Progenitor cell of endocrine pancreas (in vitro differentiated cells): ENCODE data around the gene PRAMEF12. TPM values are rescaled to one million over a fixed set of nuclear protein-coding genes. Genes with fewer than 3 reads are reported as not detected.

Experiments
- DNase-seq: peaks from one replicate; pipeline ENCODE4 v3.0.0; 2021; ENCODE audit warnings: low spot score; ENCODE audit not compliant: unreplicated experiment
- H3K27ac Mint-ChIP-seq: 2 replicates; pipeline ENCODE4 v1.8.0; 2021; ENCODE audit warnings: mild to moderate bottlenecking, moderate library complexity, mixed read lengths
- H3K27me3 Mint-ChIP-seq: 2 replicates; pipeline ENCODE4 v1.8.0; 2021; ENCODE audit warnings: mixed read lengths
- H3K36me3 Mint-ChIP-seq: 2 replicates; pipeline ENCODE4 v1.8.0; 2022; ENCODE audit warnings: mixed read lengths; ENCODE audit not compliant: insufficient read depth
- H3K4me1 Mint-ChIP-seq: 2 replicates; pipeline ENCODE4 v1.8.0; 2021; ENCODE audit warnings: low read depth, mixed read lengths
- H3K4me3 Mint-ChIP-seq: 2 replicates; pipeline ENCODE4 v1.8.0; 2021; ENCODE audit warnings: low read depth, mild to moderate bottlenecking, moderate library complexity, mixed read lengths
- H3K9me3 Mint-ChIP-seq: 2 replicates; pipeline ENCODE4 v1.8.0; 2021; ENCODE audit warnings: low read depth, mixed read lengths
- CTCF ChIP-seq: fragments of 200-600 bp; sonication (generic); IDR thresholded peaks from one replicate; pipeline ENCODE4 v1.5.0; 2021; ENCODE audit warnings: antibody characterized with exemption, mild to moderate bottlenecking; ENCODE audit not compliant: unreplicated experiment
- total RNA-seq: library from RNA; stranded (reverse); gene quantifications from 2 replicates; pipeline ENCODE4 v1.2.1, GENCODE V29; 2021

PRAMEF12 gene
- total RNA-seq, 1 donor from 2014 or later, result not detected

- no peak for DNase-seq
- Mint-ChIP-seq H3K4me1 (peaks cover 6% of the 10 kb centered on the region), H3K36me3 (no peaks in the 10 kb centered on the region)
These were observed 11.8 kb upstream of the PRAMEF12 start for GRCh38 chr1:12761781-12762180.

GRCh38 chr1:12762766-12763165 lies 10.8 kb upstream of the PRAMEF12 start:
- Mint-ChIP-seq H3K4me1 (peaks cover 4% of the 10 kb centered on the region), H3K36me3 (no peaks in the 10 kb centered on the region), H3K9me3 (no peaks in the 10 kb centered on the region), H3K27me3 (peaks cover 23% of the 10 kb centered on the region), H3K4me3 (no peak overlapping the region), H3K27ac (no peak overlapping the region)
- no peak for DNase-seq
- no peak for TF ChIP-seq CTCF

More at GRCh38 chr1:12761781-12762180, 11.8 kb upstream of the PRAMEF12 start:
- no peak for TF ChIP-seq CTCF
- Mint-ChIP-seq H3K27ac (no peak overlapping the region), H3K4me3 (no peak overlapping the region), H3K27me3 (peaks cover 20% of the 10 kb centered on the region), H3K9me3 (no peaks in the 10 kb centered on the region)

GRCh38 chr1:12763479-12763878 lies 10.1 kb upstream of the PRAMEF12 start:
- Mint-ChIP-seq H3K4me3 (no peak overlapping the region), H3K9me3 (no peaks in the 10 kb centered on the region), H3K27me3 (peaks cover 23% of the 10 kb centered on the region), H3K36me3 (no peaks in the 10 kb centered on the region), H3K27ac (no peak overlapping the region), H3K4me1 (no peaks in the 10 kb centered on the region)
- no peak for TF ChIP-seq CTCF
- DNase-seq, result no peak

GRCh38 chr1:12764016-12764415 lies 9.5 kb upstream of the PRAMEF12 start:
- no peak overlapping the region for H3K27ac Mint-ChIP-seq
- no peak for TF ChIP-seq CTCF
- DNase-seq, result no peak
- no peaks in the 10 kb centered on the region for H3K9me3 Mint-ChIP-seq
- H3K4me1 Mint-ChIP-seq, result no peaks in the 10 kb centered on the region
- H3K4me3 Mint-ChIP-seq, result no peak overlapping the region
- H3K36me3 Mint-ChIP-seq, result no peaks in the 10 kb centered on the region
- peaks cover 20% of the 10 kb centered on the region for H3K27me3 Mint-ChIP-seq

GRCh38 chr1:12769031-12769430 lies 4.5 kb upstream of the PRAMEF12 start:
- Mint-ChIP-seq H3K9me3 (no peaks in the 10 kb centered on the region), H3K4me3 (no peak overlapping the region), H3K27me3 (peaks cover 38% of the 10 kb centered on the region), H3K27ac (no peak overlapping the region), H3K36me3 (no peaks in the 10 kb centered on the region), H3K4me1 (no peaks in the 10 kb centered on the region)
- no peak for DNase-seq
- no peak for TF ChIP-seq CTCF
